Measurements from ENCODE around the gene KIAA0319L. TPM values are rescaled to one million over a fixed set of nuclear protein-coding genes. Genes with fewer than 3 reads are reported as not detected.

The KIAA0319L gene
- total and polyA plus RNA-seq, 4 donors, result 27.0 to 107 (median 27.9) TPM

DNA sequence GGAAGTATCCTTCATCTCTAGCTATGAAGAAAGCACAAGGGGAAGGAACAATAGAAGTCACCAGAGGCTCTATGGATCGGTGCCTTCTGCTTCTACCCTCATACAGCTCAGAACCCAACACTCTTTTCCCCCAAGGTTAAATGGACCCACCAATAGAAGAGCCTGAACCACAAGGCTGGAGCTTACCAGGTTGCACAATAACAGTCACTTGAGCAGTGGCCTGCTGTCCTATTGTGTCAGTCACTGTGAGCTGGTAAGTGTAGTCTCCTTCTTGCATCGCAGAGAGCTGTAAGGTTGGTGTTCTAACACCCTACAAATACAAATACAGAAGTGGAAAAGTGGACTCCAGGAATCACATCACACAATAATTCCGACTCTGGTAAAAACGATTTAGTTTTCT lies 103.0 kb downstream of the KIAA0319L start:
- 94% methylated on average over 4 of the region's 4 CpGs for WGBS
- H3K36me3 ChIP-seq (ENCODE audit: control insufficient read depth in 4 of 4, insufficient read depth in 3 of 4, low read depth in 1 of 4, low read length in 3 of 4), result peaks cover 6 to 29% (median 18%) of the 10 kb centered on the region in 4 donors
- H3K27ac ChIP-seq (ENCODE audit: low read depth in 1 of 2, low read length in 2 of 2), result peak overlapping the region; percentile 4 to 73
- TF ChIP-seq ZBTB33 (IDR thresholded peaks at IDR 0.05) (no peak), YY1 (IDR thresholded peaks at IDR 0.05) (no peak), HNF4A (conservative IDR thresholded peaks at IDR 0.05) (no peak), RXRA (IDR thresholded peaks at IDR 0.05) (no peak)
- no peaks in the 10 kb centered on the region for H3K9me3 ChIP-seq (ENCODE audit: control insufficient read depth in 4 of 4, low read length in 3 of 4)
- no peak overlapping the region for H3K9ac ChIP-seq (ENCODE audit: low read depth in 1 of 2, low read length in 2 of 2)
- no peak for DNase-seq (ENCODE audit: low spot score)
- no peak overlapping the region for H3K4me3 ChIP-seq (ENCODE audit: low read depth in 1 of 3, low read length in 3 of 3)
- H3K27me3 ChIP-seq (ENCODE audit: control insufficient read depth in 4 of 4, insufficient read depth in 4 of 4, low read length in 3 of 4), result no peaks in the 10 kb centered on the region
- H3K4me1 ChIP-seq (ENCODE audit: control insufficient read depth in 4 of 4, insufficient read depth in 4 of 4, low read length in 3 of 4), result peaks cover 0 to 21% (median 15%) of the 10 kb centered on the region in 4 donors

- TF ChIP-seq JUND (IDR thresholded peaks at IDR 0.05) (no peak), RAD21 (IDR thresholded peaks at IDR 0.05) (no peak), TAF1 (conservative IDR thresholded peaks at IDR 0.05) (no peak), REST (IDR thresholded peaks at IDR 0.05) (no peak), FOXA2 (IDR thresholded peaks at IDR 0.05) (no peak), GABPA (IDR thresholded peaks at IDR 0.05 in 1 of 2, conservative IDR thresholded peaks at IDR 0.05 in 1 of 2) (no peak), FOXA1 (IDR thresholded peaks at IDR 0.05) (no peak), NR2F2 (IDR thresholded peaks at IDR 0.05) (no peak), RXRA (IDR thresholded peaks at IDR 0.05) (no peak), CTCF (IDR thresholded peaks at IDR 0.05; ENCODE audit: low read depth, low read length, missing input control) (no peak), ZBTB33 (IDR thresholded peaks at IDR 0.05) (no peak), EGR1 (IDR thresholded peaks at IDR 0.05; ENCODE audit: low read depth in 2 of 2) (no peak), YY1 (IDR thresholded peaks at IDR 0.05) (no peak), HNF4G (IDR thresholded peaks at IDR 0.05) (no peak), HNF4A (conservative IDR thresholded peaks at IDR 0.05) (no peak), SP1 (IDR thresholded peaks at IDR 0.05) (no peak), MAX (IDR thresholded peaks at IDR 0.05) (no peak)
- TF ChIP-seq, protein P1, sequence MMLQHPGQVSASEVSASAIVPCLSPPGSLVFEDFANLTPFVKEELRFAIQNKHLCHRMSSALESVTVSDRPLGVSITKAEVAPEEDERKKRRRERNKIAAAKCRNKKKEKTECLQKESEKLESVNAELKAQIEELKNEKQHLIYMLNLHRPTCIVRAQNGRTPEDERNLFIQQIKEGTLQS (IDR thresholded peaks at IDR 0.05), result no peak
- H3K27me3 ChIP-seq (ENCODE audit: control insufficient read depth in 4 of 4, insufficient read depth in 4 of 4, low read length in 3 of 4), result no peaks in the 10 kb centered on the region
- H3K4me1 ChIP-seq (ENCODE audit: control insufficient read depth in 4 of 4, insufficient read depth in 4 of 4, low read length in 3 of 4), result peaks cover 1 to 32% (median 25%) of the 10 kb centered on the region in 4 donors
- H3K4me3 ChIP-seq (ENCODE audit: low read depth in 1 of 3, low read length in 3 of 3), result no peak overlapping the region
- no peak overlapping the region for H3K27ac ChIP-seq (ENCODE audit: low read depth in 1 of 2, low read length in 2 of 2)
- H3K9ac ChIP-seq (ENCODE audit: low read depth in 1 of 2, low read length in 2 of 2), result no peak overlapping the region
- 95% methylated on average over 2 of the region's 2 CpGs for WGBS
- no peaks in the 10 kb centered on the region for H3K9me3 ChIP-seq (ENCODE audit: control insufficient read depth in 4 of 4, low read length in 3 of 4)
- DNase-seq (ENCODE audit: low spot score), result no peak
- H3K36me3 ChIP-seq (ENCODE audit: control insufficient read depth in 4 of 4, insufficient read depth in 3 of 4, low read depth in 1 of 4, low read length in 3 of 4), result peaks cover 6 to 26% (median 14%) of the 10 kb centered on the region in 4 donors
Measured at GRCh38 chr1:35453031-35453430, 104.2 kb downstream of the KIAA0319L start.

Data from liver (tissue), 9 donors.